ENCODE measurements around the gene FAM89B. TPM values are rescaled to one million over a fixed set of nuclear protein-coding genes. Genes with fewer than 3 reads are reported as not detected.
"Not testable (repeated sequence)": the region's sequence is repeated elsewhere in the genome, so short reads cannot be mapped to it uniquely, and the experiment has no call there.

FAM89B gene
- total RNA-seq, 2 donors from 2014 or later: 53.3 to 127 TPM

DNA sequence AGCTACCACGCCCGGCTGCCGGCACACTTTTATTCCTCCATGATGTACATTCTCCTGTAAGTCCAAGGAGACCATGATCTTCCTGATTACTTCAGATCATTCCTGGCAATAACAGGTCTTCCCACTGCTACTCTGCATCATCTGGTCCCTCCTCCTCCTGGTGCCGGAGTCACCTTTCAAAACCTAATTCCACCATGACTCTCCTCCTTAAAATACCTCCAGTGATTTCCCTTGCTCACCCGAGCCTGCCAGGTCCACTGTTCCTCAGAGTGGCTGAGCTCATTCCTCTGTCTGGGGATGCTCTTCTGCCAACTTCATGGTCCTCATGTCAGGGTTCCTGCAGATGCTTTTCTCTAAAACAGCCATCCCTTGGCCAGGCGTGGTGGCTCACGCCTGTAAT, 10.3 kb upstream of the FAM89B start:
- TF ChIP-seq, protein P1, sequence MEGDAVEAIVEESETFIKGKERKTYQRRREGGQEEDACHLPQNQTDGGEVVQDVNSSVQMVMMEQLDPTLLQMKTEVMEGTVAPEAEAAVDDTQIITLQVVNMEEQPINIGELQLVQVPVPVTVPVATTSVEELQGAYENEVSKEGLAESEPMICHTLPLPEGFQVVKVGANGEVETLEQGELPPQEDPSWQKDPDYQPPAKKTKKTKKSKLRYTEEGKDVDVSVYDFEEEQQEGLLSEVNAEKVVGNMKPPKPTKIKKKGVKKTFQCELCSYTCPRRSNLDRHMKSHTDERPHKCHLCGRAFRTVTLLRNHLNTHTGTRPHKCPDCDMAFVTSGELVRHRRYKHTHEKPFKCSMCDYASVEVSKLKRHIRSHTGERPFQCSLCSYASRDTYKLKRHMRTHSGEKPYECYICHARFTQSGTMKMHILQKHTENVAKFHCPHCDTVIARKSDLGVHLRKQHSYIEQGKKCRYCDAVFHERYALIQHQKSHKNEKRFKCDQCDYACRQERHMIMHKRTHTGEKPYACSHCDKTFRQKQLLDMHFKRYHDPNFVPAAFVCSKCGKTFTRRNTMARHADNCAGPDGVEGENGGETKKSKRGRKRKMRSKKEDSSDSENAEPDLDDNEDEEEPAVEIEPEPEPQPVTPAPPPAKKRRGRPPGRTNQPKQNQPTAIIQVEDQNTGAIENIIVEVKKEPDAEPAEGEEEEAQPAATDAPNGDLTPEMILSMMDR (IDR thresholded peaks at IDR 0.05): no peak
- Histone ChIP-seq H3K27ac (peak overlapping the region; percentile 96 to 99), H3K27me3 (replicated peaks; ENCODE audit: insufficient read depth) (no peaks in the 10 kb centered on the region), H3K4me1 (ENCODE audit: control insufficient read depth in 1 of 2, low read depth in 2 of 2) (peaks cover 23 to 58% of the 10 kb centered on the region in 2 donors), H3K36me3 (no peaks in the 10 kb centered on the region), H3K9me3 (no peaks in the 10 kb centered on the region), H3K4me3 (no peak overlapping the region)
- DNase-seq (ENCODE audit: low spot score) (no peak), ATAC-seq (ENCODE audit: insufficient number of reproducible peaks, low FRiP score, low read depth) (no peak)

DNA sequence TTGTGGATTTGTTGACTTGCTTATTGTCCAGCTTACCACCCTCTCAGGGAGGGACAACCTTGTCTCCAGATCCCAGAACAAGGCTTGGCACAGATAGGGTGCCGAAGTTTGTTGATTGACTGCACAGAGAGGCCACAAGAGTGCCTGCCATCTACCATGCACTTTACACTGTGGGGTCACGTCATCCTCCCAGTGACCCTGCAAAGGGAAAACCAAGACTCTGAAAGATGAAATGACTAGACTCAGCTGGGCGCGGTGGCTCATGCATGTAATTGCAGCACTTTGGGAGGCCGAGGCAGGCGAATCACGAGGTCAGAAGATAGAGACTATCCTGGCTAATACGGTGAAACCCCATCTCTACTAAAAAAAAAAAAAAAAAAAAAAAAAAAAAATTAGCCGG, 9.6 kb upstream of the FAM89B start:
- H3K4me1 ChIP-seq (ENCODE audit: control insufficient read depth in 1 of 2, low read depth in 2 of 2): peaks cover 23 to 61% of the 10 kb centered on the region in 2 donors
- H3K4me3 ChIP-seq: no peak overlapping the region
- DNase-seq (ENCODE audit: low spot score) (no peak), ATAC-seq (ENCODE audit: insufficient number of reproducible peaks, low FRiP score, low read depth) (no peak)
- TF ChIP-seq, protein P1 (IDR thresholded peaks at IDR 0.05): no peak
- no peaks in the 10 kb centered on the region for H3K9me3 ChIP-seq
- H3K36me3 ChIP-seq: no peaks in the 10 kb centered on the region
- H3K27ac ChIP-seq: no peak overlapping the region
- no peaks in the 10 kb centered on the region for H3K27me3 ChIP-seq (replicated peaks; ENCODE audit: insufficient read depth)

DNA sequence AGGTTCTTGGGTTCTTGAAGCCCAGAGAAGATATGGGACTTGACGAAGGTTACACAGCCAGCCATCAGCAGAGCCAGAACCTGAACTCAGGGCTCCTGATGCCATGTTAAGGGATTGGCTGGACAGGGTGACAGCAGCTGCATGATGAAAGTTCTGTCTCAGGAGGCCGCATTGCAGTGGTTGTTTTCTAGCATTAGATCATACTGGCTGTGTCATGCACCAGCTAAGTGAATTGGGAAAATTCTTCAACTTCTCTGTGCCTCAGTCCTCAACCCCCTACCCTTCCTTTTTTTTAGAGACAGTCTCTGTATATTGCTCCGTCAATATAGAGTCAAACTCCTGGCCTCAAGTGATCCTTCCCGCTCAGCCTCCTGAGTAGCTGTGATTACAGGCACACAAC, 8.7 kb upstream of the FAM89B start:
- TF ChIP-seq, protein P1 (IDR thresholded peaks at IDR 0.05): no peak
- no peaks in the 10 kb centered on the region for H3K36me3 ChIP-seq
- no peak overlapping the region for H3K4me3 ChIP-seq
- DNase-seq (ENCODE audit: low spot score) (no peak), ATAC-seq (ENCODE audit: insufficient number of reproducible peaks, low FRiP score, low read depth) (no peak)
- H3K9me3 ChIP-seq: no peaks in the 10 kb centered on the region
- peak overlapping the region; percentile 46 to 66 for H3K27ac ChIP-seq
- no peaks in the 10 kb centered on the region for H3K27me3 ChIP-seq (replicated peaks; ENCODE audit: insufficient read depth)
- peaks cover 29 to 65% of the 10 kb centered on the region in 2 donors for H3K4me1 ChIP-seq (ENCODE audit: control insufficient read depth in 1 of 2, low read depth in 2 of 2)

DNA sequence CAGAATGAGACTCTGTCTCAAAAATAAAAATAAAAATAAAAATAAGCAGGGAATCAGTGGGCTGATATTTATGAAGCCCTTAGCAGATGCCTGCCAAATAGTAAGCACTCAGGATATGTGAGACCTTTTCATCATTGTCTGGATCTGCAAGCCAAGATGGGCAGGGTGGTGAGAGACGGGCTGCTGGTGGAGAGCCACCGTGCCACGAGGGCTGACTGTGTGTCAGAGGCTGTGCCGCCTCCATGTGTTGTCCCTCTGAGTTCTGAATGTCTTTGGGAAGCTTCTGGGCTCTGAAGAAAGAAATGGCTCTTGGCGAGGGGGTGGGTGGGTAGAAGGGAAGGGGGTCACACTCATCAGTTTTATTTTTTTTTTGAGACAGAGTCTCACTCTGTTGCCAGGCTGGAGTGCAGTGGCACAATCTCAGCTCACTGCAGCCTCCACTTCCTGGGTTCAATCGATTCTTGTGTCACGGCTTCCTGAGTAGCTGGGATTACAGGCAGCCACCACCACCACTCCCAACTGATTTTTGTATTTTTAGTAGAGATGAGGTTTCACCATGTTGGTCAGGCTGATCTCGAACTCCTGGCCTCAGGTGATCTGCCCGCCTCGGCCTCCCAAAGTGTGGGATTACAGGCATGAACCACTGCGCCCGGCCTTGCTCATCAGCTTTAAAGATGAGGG, 7.3 kb upstream of the FAM89B start:
- not testable (repeated sequence) for H3K36me3 ChIP-seq; ATAC-seq (ENCODE audit: insufficient number of reproducible peaks, low FRiP score, low read depth); H3K27me3 ChIP-seq (replicated peaks; ENCODE audit: insufficient read depth); DNase-seq (ENCODE audit: low spot score); H3K4me3 ChIP-seq; H3K9me3 ChIP-seq
- Histone ChIP-seq H3K4me1 (ENCODE audit: control insufficient read depth in 1 of 2, low read depth in 2 of 2) (peaks cover 23 to 60% of the 10 kb centered on the region in 2 donors), H3K27ac (peak overlapping the region; percentile 50 to 52)

DNA sequence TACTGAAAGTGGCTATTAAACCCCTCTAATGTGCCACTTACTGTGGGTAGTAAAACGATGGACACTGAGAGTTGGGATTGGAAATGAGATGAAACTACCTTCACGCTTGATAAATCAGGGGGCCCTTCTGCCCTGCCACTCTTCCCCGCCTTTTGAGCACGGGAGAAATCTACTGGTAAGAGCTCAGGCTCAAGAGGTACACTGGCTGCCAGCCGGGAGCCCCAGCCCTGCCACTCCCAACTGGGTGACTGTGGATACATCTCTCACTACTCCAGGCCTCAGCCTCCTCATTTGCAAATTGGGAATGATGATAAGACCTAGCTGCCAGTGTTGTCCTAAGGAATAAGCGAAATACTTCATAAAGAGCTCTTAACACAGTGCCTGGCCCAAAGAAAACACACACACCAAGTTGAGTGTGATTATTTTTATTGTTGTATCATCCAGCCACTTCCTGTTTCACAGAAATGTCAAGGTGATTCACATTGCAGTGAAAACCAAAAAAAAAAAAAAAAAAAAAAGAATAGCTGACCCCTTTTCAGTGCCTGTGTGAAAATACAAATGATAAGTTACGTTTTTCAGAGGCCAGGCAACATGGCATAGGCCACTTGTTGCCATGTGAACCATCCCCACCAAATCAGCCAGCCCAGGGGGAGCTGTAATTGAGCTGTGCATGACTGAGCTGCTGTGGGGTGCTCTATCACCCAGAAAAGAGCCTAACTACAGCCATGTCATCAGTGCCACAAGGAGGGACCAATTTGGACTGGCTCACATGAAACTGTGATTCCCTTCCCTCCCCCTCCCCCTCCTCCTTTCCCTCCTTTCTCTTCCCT, 6.5 kb upstream of the FAM89B start:
- Histone ChIP-seq H3K4me1 (ENCODE audit: control insufficient read depth in 1 of 2, low read depth in 2 of 2) (peaks cover 20 to 55% of the 10 kb centered on the region in 2 donors), H3K27me3 (replicated peaks; ENCODE audit: insufficient read depth) (no peaks in the 10 kb centered on the region), H3K27ac (peak overlapping the region; percentile 50 to 52), H3K9me3 (no peaks in the 10 kb centered on the region), H3K4me3 (no peak overlapping the region), H3K36me3 (no peaks in the 10 kb centered on the region)
- no peak for DNase-seq (ENCODE audit: low spot score)
- no peak for ATAC-seq (ENCODE audit: insufficient number of reproducible peaks, low FRiP score, low read depth)
- TF ChIP-seq, protein P1 (IDR thresholded peaks at IDR 0.05): no peak
